ENCODE data around the gene SSBP3.
"Not testable (repeated sequence)": the region's sequence is repeated elsewhere in the genome, so short reads cannot be mapped to it uniquely, and the experiment has no call there.

SSBP3 gene

GRCh38 chr1:54347261-54347954 is 58.8 kb downstream of the SSBP3 start:
- DNase-seq: no peak

DNA sequence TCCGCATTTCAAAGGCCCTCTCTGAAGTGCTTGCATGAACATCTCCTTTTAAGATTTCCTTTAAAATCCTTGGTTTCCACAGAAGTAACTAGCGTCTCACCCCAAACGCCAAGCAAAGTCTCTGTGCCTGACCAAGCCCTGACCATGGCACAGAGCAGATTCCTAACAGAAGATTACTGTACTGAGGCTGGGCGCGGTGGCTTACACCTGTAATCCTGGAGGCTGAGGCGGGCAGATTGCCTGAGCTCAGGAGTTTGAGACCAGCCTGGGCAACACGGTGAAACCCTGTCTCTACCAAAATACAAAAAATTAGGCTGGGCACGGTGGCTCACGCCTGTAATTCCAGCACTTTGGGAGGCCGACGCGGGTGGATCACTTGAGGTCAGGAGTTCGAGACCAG is 60.6 kb downstream of the SSBP3 start:
- DNase-seq: not testable (repeated sequence)

- DNase-seq: no peak
These were observed 61.1 kb downstream of the SSBP3 start for GRCh38 chr1:54345116-54345515.

GRCh38 chr1:54342742-54343687 is 63.2 kb downstream of the SSBP3 start:
- no peak for DNase-seq

- DNase-seq: no peak
These were observed 63.9 kb downstream of the SSBP3 start for GRCh38 chr1:54342288-54342687.

- no peak for DNase-seq
These were observed 64.4 kb downstream of the SSBP3 start for GRCh38 chr1:54341763-54342162.

DNA sequence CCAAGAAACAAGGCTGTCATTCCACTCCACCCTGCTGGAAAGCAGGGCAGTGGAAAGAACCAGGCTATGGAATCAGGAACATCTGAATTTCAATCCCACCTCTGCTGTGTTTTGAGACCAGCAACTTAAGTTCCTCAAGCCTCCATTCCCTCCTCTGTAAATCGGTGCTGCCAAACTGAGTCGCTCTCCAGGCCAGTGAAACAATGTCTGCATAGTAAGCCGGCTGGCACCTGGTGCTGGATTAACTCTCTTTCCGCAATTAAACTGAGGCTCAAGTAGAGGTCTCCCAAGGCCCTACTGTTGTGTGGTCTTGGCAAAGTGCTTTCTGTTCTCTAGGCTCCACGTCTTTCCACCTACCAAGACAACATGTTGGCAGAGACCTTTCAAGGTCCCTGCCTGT is 65.3 kb downstream of the SSBP3 start:
- no peak for DNase-seq

- DNase-seq: no peak
These were observed 65.8 kb downstream of the SSBP3 start for GRCh38 chr1:54340434-54340833.

DNA sequence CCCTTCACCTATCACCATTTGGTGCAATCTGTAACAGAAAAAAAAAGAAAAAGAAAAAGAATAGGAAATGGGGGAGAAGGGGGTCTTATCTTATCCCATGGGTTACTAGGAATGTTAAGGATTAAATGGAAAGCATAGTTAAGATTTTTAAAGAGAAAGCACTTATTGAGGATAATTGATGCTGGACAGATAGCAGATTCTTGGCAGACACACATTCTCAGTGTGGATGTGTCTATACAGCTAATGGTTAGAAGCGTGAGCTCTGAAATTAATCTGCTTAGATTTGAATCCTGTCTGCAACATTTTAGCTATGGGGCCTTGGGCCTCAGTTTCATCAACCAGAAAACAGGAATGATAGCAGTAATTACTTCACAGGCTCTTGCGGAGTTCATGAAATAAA is 67.1 kb downstream of the SSBP3 start:
- no peak for DNase-seq

GRCh38 chr1:54338464-54338863 is 67.7 kb downstream of the SSBP3 start:
- DNase-seq: no peak

DNA sequence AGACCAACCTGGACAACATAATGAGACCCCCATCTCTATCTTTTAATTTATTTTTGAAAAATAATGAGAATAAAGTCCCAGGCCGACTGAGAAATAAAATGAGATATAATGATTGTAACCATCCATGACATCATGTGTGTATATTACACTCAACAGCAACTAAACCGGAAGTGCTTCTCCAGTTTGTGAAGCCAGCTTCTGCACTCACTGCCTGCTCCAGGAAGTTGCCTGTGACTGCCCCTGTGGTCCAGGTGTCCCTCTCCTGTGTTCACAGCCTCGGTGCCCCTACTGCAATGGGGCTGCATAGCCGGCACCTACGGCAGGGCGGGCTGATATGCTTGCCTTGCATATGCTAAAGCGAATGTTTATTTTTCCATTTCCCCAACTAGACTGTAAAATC is 68.3 kb downstream of the SSBP3 start:
- DNase-seq: no peak

DNA sequence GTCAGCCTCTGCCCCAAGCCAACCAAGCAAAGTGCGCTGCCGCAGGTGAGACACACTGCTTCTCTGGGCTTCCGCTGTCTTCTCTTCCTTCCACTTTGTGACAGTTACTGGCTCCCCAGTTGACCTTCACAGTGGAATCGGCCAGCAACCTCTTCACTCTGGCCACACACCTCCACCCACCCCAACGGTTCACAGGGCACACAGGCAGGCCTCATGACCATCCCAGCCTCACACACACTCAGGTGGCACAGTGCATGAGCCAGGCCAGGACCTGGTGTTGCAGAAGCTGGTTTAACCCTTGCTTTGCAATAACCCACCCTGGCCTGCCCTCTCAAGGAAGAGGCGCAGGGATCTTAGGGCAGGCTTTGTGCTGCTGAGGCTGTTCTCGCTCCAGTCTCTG is 69.2 kb downstream of the SSBP3 start:
- DNase-seq: no peak

GRCh38 chr1:54336116-54336515 is 70.1 kb downstream of the SSBP3 start:
- DNase-seq: no peak

DNA sequence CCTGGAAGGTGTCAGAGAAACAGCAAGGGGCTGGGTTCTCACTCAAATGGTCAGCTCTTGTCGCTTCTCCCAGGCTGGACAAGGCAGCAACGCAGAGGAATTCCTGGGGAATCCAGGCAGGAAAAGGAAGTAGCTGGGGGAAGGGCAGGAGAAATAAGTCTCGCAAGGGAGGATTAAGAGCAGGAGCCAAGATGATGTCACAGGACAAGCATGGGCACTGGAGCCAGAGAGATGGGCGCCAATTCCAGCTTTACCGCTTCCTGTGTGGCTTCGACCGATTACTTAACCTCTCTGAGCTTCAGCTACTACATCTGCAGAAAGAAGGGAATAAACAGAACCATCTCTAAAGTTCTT is 70.5 kb downstream of the SSBP3 start:
- DNase-seq: no peak

DNA sequence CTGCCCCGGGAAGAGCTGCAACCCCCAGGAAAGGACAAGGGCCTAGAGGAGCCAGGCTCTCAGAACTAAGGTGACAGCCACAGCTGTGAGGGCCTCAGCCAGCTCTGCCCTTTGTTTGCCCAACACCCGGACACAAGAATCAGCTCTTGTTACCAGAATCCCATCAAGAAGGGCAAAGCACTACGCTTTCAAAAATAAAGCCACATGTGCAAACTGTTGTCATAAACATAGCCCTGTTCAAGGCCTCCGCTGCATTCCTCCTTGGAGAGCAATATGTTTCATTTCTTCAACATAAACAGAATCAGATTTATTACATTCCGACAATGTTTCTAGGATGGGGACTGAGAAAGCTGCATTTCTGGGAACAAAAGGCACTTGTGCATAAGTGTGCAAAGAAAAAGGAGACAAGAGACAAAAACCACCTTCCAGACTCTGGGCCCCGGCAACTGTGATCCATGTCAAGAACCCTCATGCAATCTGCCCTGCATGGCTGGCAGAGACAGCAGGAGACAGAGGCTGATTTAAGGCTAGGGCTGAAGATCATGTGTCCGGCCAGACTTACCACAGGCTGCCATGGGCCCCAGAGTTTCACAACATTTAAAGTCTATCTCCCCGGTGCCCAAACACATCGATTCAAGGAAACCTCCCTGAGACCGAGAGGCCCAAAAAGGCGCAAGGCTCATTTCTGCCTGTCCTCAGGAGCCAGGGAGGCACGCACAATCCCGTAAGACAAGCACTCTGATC is 71.0 kb downstream of the SSBP3 start:
- no peak for DNase-seq

GRCh38 chr1:54332781-54333585 is 73.2 kb downstream of the SSBP3 start:
- DNase-seq: no peak

DNA sequence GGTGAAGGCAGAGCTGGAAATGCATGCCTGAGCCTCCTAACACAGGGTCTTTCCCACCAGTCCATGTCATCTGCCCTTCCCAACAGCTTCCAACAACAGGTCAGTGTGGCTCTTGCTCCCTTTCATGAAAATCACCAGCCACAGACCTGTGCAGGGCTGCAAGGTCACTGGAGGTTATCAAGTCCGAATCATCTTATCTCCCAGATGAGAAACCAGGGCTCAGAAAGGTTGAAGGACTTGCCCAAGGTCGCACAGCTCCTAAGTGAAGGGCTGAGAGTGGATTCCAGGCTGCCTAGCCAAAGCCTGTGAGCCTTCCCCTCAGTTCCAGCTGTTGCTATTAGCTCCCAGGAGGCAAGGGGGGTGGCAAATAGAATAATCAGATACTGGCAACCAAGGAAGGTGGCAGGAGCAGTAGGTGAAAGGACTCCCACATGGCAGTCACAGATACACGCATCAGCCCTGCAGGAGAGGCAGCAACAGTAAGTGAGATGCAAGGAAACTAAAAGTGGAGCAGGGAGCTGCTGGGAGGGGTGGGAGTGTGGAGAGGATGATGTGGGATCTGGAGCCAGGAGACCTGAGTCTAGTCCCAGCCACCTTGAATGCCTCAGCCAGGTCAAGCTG is 74.2 kb downstream of the SSBP3 start:
- DNase-seq: no peak

- DNase-seq: no peak
These were observed 75.0 kb downstream of the SSBP3 start for GRCh38 chr1:54331091-54331772.

DNA sequence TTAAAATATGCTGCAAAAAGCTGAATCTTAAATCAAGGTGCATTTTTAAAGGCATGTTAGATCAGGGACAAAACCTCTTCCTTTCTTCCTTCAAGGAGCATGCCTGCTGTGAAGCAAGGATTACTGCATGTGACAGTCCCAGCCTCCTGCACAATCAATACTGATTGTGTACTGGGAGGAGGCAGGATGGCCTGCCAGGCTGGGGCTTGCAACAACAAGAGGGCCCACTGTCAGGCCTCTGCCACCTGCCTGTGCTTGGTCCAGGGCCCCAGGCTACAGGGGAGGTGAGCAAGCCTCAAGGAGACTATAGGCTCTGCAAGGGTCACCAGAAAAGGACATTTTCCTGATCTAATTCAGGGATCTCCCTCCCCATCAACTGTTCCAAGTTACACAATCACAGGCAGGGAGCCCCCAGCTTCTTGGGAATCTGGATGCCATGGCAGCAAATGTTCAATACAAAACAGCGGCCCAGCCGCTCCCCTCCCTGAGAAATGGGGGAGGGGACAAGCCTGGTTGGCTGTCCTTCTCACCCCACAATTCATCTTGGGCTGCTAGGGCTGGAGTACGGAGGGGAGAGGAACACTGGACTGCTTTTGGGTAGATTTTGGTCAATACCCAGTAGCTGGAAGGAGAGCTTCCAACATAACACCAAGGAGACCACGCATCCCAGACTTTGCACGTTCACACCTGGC is 76.7 kb downstream of the SSBP3 start:
- no peak for DNase-seq

- no peak for DNase-seq
These were observed 78.0 kb downstream of the SSBP3 start for GRCh38 chr1:54328066-54328636.
